HepG2 (cell line): ENCODE measurements around the gene ARG1. TPM values are rescaled to one million over a fixed set of nuclear protein-coding genes. Genes with fewer than 3 reads are reported as not detected.

Experiments
- BRD4 ChIP-seq: sonication (generic); formaldehyde crosslinking; IDR thresholded peaks from 2 replicates; pipeline ENCODE4 v1.4.0; 2020; ENCODE audit warnings: missing genetic modification reagents
- CEBPG ChIP-seq: IDR thresholded peaks from 2 replicates; pipeline ENCODE4 v1.6.1; 2016
- CHD4 ChIP-seq: fragments of 200-600 bp; sonication (generic); IDR thresholded peaks from 2 replicates; pipeline ENCODE4 v1.7.0; 2017; ENCODE audit warnings: mild to moderate bottlenecking, low read length, borderline replicate concordance
- GTF3A ChIP-seq: sonication (generic); formaldehyde crosslinking; conservative IDR thresholded peaks from 2 replicates; pipeline ENCODE4 v1.4.0; 2020; ENCODE audit warnings: mild to moderate bottlenecking, missing genetic modification reagents
- NR2F1 ChIP-seq, 2 experiments: fragments of 450-650 bp in 1 of 2; formaldehyde crosslinking in 1 of 2; IDR thresholded peaks; 2 replicates each; pipeline versions ENCODE4 v1.5.0 to v1.6.1; 2016 to 2020; ENCODE audit warnings: mild to moderate bottlenecking in 1 of 2, missing compliant biosample characterization in 1 of 2, missing genetic modification reagents in 1 of 2, moderate library complexity in 1 of 2
- RAD51 ChIP-seq: fragments of 450-650 bp; IDR thresholded peaks from 2 replicates; pipeline ENCODE4 v1.6.1; 2016; ENCODE audit warnings: borderline replicate concordance
- RFX3 ChIP-seq: IDR thresholded peaks from 2 replicates; pipeline ENCODE4 v1.6.1; 2016; ENCODE audit warnings: missing biosample characterization, missing genetic modification reagents
- SP4 ChIP-seq: sonication (generic); formaldehyde crosslinking; IDR thresholded peaks from 2 replicates; pipeline ENCODE4 v1.8.1; 2023; ENCODE audit warnings: mild to moderate bottlenecking, missing genetic modification reagents
- TCF7L2 ChIP-seq: IDR thresholded peaks from 2 replicates; pipeline ENCODE4 v1.6.1; 2011; ENCODE audit warnings: mild to moderate bottlenecking, low read depth, low read length, moderate library complexity
- YEATS2 ChIP-seq: sonication (generic); formaldehyde crosslinking; IDR thresholded peaks from 2 replicates; pipeline ENCODE4 v1.4.0; 2020; ENCODE audit warnings: missing genetic modification reagents, borderline replicate concordance
- ZFP90 ChIP-seq: sonication (generic); formaldehyde crosslinking; IDR thresholded peaks from 2 replicates; pipeline ENCODE4 v1.8.0; 2022; ENCODE audit warnings: missing genetic modification reagents, mild to moderate bottlenecking, inconsistent platforms, borderline replicate concordance
- ZNF235 ChIP-seq: sonication (generic); formaldehyde crosslinking; IDR thresholded peaks from 2 replicates; pipeline ENCODE4 v1.8.1; 2023; ENCODE audit warnings: mild to moderate bottlenecking, missing genetic modification reagents, borderline replicate concordance
- ZNF567 ChIP-seq: sonication (generic); formaldehyde crosslinking; IDR thresholded peaks from 2 replicates; pipeline ENCODE4 v1.8.1; 2023; ENCODE audit warnings: mild to moderate bottlenecking, missing genetic modification reagents, borderline replicate concordance
- ZNF569 ChIP-seq: sonication (generic); formaldehyde crosslinking; IDR thresholded peaks from 2 replicates; pipeline ENCODE4 v1.5.0; 2020; ENCODE audit warnings: mild to moderate bottlenecking, missing genetic modification reagents, moderate library complexity, borderline replicate concordance
- polyA plus RNA-seq, 8 experiments: library from polyadenylated mRNA; depleted of rRNA in 3 of 8; stranded (reverse) in 7 of 8; unstranded in 1 of 8; fragments of >200 nt; fragmentation: Illumina TruSeq in 4 of 8; extraction: Trizol in 4 of 8; gene quantifications; 2 replicates each; pipeline versions ENCODE4 v1.2.1 to v1.2.3, GENCODE V29; 2011 to 2016; ENCODE audit warnings: low read depth in 4 of 8, missing spikeins in 1 of 8, mixed read lengths in 1 of 8; ENCODE audit not compliant: insufficient read depth in 1 of 8
- total RNA-seq, 5 experiments: library from RNA; depleted of rRNA; stranded (reverse); fragments of >200 nt; fragmentation: Illumina TruSeq; extraction: Trizol; gene quantifications; 2 replicates each; pipeline ENCODE4 v1.2.3, GENCODE V29; 2016; ENCODE audit warnings: low read depth in 1 of 5
- TF ChIP-seq, protein P1 (sequence below): sonication (generic); formaldehyde crosslinking; conservative IDR thresholded peaks from 2 replicates; pipeline ENCODE4 v1.8.0; 2022; ENCODE audit warnings: low read depth, missing genetic modification reagents
- TF ChIP-seq, protein P2 (sequence below): sonication (generic); formaldehyde crosslinking; IDR thresholded peaks from 2 replicates; pipeline ENCODE4 v1.8.0; 2022; ENCODE audit warnings: mild to moderate bottlenecking, missing genetic modification reagents, borderline replicate concordance
- TF ChIP-seq, protein P3 (sequence below), 2 experiments: sonication (generic) in 1 of 2; formaldehyde crosslinking in 1 of 2; IDR thresholded peaks; 2 replicates each; pipeline versions ENCODE4 v1.4.0 to v1.6.1; 2018 to 2020; ENCODE audit warnings: missing genetic modification reagents in 2 of 2, borderline replicate concordance in 1 of 2, low read depth in 1 of 2, mild to moderate bottlenecking in 1 of 2, missing biosample characterization in 1 of 2
- TF ChIP-seq, protein P4 (sequence below): sonication (generic); formaldehyde crosslinking; IDR thresholded peaks from 2 replicates; pipeline ENCODE4 v1.4.0; 2020; ENCODE audit warnings: missing genetic modification reagents, borderline replicate concordance

ARG1 gene
- total and polyA plus RNA-seq, 2 of the 13 experiments (the other 11 are each of a cell fraction or from before 2014, with no cell fraction given) = 2.2 to 11.2 TPM

DNA sequence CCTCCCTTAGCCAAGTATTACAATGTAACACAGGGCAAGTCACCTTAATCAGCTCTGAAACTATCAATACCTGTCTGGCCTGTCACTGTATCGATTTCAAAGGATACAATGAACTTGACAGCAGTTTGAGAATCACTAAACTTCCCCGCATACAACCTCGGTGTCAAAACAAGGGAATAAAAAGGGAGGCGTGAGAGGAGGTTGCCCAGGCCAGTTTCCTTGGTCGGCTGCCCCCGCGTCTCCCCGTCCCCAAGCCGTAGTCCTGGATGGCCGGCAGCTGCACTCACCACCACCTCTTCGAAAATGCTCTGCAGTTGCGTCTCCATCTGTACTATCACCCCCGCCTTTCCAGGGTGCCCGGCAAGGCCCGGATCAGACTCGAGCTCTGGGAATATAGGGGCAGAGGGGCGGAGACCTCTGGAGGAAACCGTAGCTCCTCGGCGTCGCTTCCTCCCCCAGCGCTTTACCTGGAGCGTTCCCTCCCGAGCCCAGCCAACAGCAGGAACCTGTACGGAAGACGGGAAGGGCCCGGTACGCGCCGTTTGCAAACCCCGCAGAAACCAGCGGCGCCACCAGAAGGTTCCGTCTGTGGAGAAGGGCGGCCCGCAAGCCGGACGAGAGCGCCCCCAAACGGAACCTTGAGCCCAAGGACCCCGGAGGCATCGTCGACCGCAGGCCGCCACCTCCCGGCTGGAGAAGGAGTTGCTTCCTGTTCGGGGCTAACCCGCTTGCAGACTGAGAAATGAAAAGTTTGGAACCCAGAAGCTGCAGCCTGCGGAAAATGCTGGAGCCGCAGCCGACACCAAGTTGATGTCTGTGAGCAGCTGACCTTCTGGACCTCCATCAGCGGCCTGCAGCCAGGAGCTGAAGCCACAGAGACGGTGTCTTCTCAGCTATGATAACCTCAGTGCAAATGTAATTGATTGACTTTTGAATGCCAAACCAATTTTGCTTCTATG lies 55.0 kb downstream of the ARG1 start, which contains the start of gene MED23 (continued):
- TF ChIP-seq, protein P1, sequence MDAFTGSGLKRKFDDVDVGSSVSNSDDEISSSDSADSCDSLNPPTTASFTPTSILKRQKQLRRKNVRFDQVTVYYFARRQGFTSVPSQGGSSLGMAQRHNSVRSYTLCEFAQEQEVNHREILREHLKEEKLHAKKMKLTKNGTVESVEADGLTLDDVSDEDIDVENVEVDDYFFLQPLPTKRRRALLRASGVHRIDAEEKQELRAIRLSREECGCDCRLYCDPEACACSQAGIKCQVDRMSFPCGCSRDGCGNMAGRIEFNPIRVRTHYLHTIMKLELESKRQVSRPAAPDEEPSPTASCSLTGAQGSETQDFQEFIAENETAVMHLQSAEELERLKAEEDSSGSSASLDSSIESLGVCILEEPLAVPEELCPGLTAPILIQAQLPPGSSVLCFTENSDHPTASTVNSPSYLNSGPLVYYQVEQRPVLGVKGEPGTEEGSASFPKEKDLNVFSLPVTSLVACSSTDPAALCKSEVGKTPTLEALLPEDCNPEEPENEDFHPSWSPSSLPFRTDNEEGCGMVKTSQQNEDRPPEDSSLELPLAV (CRISPR knock-in tag) = no peak; the same call in 1 of the 2 replicates
- peak; percentile 100 for TF ChIP-seq ZNF567
- TF ChIP-seq, protein P2, sequence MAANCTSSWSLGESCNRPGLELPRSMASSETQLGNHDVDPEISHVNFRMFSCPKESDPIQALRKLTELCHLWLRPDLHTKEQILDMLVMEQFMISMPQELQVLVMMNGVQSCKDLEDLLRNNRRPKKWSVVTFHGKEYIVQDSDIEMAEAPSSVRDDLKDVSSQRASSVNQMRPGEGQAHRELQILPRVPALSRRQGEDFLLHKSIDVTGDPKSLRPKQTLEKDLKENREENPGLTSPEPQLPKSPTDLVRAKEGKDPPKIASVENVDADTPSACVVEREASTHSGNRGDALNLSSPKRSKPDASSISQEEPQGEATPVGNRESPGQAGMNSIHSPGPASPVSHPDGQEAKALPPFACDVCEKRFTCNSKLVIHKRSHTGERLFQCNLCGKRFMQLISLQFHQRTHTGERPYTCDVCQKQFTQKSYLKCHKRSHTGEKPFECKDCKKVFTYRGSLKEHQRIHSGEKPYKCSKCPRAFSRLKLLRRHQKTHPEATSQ = peak; percentile 100
- no peak; the same call in 1 of the 2 replicates for TF ChIP-seq ZNF235 (CRISPR knock-in tag)
- peak in 1 of 2 experiments; percentile 53; a peak in 2 of 4 replicates for TF ChIP-seq NR2F1 (CRISPR knock-in tag; IDR thresholded peaks at IDR 0.05)
- TF ChIP-seq GTF3A (CRISPR knock-in tag) = peak; percentile 100
- TF ChIP-seq BRD4 (CRISPR knock-in tag) = peak; percentile 98
- TF ChIP-seq ZFP90 (CRISPR knock-in tag) = peak; percentile 98
- peak; percentile 95 for TF ChIP-seq ZNF569
- TF ChIP-seq, protein P3, sequence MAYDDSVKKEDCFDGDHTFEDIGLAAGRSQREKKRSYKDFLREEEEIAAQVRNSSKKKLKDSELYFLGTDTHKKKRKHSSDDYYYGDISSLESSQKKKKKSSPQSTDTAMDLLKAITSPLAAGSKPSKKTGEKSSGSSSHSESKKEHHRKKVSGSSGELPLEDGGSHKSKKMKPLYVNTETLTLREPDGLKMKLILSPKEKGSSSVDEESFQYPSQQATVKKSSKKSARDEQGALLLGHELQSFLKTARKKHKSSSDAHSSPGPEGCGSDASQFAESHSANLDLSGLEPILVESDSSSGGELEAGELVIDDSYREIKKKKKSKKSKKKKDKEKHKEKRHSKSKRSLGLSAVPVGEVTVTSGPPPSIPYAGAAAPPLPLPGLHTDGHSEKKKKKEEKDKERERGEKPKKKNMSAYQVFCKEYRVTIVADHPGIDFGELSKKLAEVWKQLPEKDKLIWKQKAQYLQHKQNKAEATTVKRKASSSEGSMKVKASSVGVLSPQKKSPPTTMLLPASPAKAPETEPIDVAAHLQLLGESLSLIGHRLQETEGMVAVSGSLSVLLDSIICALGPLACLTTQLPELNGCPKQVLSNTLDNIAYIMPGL (CRISPR knock-in tag; IDR thresholded peaks at IDR 0.05; ENCODE audit: borderline replicate concordance in 1 of 2, low read depth in 1 of 2) = peak; percentile 100
- TF ChIP-seq SP4 (CRISPR knock-in tag) = peak; percentile 98
- no peak for TF ChIP-seq RAD51
- TF ChIP-seq YEATS2 (CRISPR knock-in tag) = peak; percentile 99
- TF ChIP-seq, protein P4, sequence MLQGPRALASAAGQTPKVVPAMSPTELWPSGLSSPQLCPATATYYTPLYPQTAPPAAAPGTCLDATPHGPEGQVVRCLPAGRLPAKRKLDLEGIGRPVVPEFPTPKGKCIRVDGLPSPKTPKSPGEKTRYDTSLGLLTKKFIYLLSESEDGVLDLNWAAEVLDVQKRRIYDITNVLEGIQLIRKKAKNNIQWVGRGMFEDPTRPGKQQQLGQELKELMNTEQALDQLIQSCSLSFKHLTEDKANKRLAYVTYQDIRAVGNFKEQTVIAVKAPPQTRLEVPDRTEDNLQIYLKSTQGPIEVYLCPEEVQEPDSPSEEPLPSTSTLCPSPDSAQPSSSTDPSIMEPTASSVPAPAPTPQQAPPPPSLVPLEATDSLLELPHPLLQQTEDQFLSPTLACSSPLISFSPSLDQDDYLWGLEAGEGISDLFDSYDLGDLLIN (CRISPR knock-in tag) = peak; percentile 77; the same call in 1 of the 2 replicates
- TF ChIP-seq TCF7L2 = no peak
- peak; percentile 68 for TF ChIP-seq CEBPG (CRISPR knock-in tag)
- TF ChIP-seq CHD4 = peak; percentile 40; the same call in 1 of the 2 replicates
- TF ChIP-seq RFX3 = peak; percentile 34; the same call in 1 of the 2 replicates
